Activated naive CD4-positive, alpha-beta T cell treated with anti-CD3 and anti-CD28 coated beads for 36 hours (primary cell): Measurements from ENCODE around the gene SLC9A9. TPM values are rescaled to one million over a fixed set of nuclear protein-coding genes. Genes with fewer than 3 reads are reported as not detected.

ENCODE experiments used
- CTCF ChIA-PET: fragments of 350-600 bp; sonication (Branson Sonifier 250); formaldehyde crosslinking; loops from one replicate; lab custom pipeline; 2021; ENCODE audit warnings: antibody characterized with exemption; lab: Charles Lee
- DNase-seq: peaks from one replicate; pipeline ENCODE4 v3.0.0-alpha.2; 2020
- H3K27ac Mint-ChIP-seq: one replicate; pipeline ENCODE4 v1.8.0; 2021; ENCODE audit warnings: mild to moderate bottlenecking, mixed read lengths
- H3K27me3 Mint-ChIP-seq: one replicate; pipeline ENCODE4 v1.8.0; 2021; ENCODE audit warnings: low read depth, mixed read lengths
- H3K36me3 Mint-ChIP-seq: one replicate; pipeline ENCODE4 v1.8.0; 2021; ENCODE audit warnings: low read depth, mixed read lengths
- H3K4me1 Mint-ChIP-seq: one replicate; pipeline ENCODE4 v1.8.0; 2021; ENCODE audit warnings: low read depth, mixed read lengths
- H3K4me3 Mint-ChIP-seq: one replicate; pipeline ENCODE4 v1.8.0; 2021; ENCODE audit warnings: mild to moderate bottlenecking, moderate library complexity, mixed read lengths
- H3K9me3 Mint-ChIP-seq: one replicate; pipeline ENCODE4 v1.8.0; 2021; ENCODE audit warnings: mixed read lengths
- intact Hi-C: fragments of 100-400 bp; cut with micrococcal nuclease; formaldehyde crosslinking; loops from one replicate; pipeline ENCODE4 v1.15.1; 2023
- total RNA-seq, 2 experiments: library from RNA; stranded (reverse); gene quantifications; one replicate each; pipeline ENCODE4 v1.2.3, GENCODE V29; 2021

Gene SLC9A9
- total RNA-seq, 2 experiments from 2014 or later, result 0.33 to 0.49 TPM

DNA sequence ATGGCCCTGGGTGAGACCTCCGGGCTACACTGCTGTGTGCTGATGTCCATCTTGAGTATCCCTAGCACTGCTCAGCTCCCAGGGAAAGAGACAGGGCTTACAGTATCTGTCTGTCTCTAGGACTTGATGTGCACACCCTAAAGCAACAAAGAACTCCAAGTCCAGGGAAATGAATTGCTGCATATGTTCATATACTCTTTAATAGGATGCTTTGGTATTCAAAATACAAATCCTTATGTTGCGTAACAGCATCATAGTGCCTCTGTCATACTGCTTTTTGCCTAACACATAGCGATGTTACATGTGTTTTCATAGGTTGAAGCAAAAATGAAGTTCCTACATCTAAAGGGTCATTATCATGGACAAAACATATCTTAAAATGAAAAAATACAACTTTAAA is 299.9 kb downstream of the SLC9A9 start:
- Mint-ChIP-seq H3K27ac (no peak overlapping the region), H3K36me3 (peaks cover 32% of the 10 kb centered on the region), H3K4me1 (no peaks in the 10 kb centered on the region), H3K9me3 (peaks cover 2% of the 10 kb centered on the region), H3K4me3 (no peak overlapping the region), H3K27me3 (no peaks in the 10 kb centered on the region)
- intact Hi-C loops, result no loop called here
- no peak for DNase-seq
- CTCF ChIA-PET, result no interaction called here

DNA sequence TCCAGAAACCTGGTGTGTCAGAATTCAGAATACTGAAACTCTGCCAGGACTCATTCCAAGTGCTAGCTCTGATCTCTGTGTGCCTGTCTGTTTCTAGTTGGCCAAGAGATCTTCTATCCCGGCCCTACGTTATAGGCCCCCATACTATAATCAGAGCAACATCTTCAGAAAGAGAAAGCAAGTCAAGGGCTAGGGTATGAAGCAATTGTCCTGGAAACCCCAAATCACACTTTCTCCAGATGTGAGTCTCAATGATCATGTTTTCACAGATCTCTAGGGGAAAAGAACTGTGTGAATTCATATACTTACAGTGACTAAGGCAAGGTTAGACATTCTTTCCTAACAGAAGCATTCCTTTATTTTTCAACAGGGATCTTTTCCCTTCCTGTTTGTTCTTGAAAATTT is 309.7 kb downstream of the SLC9A9 start:
- CTCF ChIA-PET, result no interaction called here
- peaks cover 21% of the 10 kb centered on the region for H3K4me1 Mint-ChIP-seq

DNA sequence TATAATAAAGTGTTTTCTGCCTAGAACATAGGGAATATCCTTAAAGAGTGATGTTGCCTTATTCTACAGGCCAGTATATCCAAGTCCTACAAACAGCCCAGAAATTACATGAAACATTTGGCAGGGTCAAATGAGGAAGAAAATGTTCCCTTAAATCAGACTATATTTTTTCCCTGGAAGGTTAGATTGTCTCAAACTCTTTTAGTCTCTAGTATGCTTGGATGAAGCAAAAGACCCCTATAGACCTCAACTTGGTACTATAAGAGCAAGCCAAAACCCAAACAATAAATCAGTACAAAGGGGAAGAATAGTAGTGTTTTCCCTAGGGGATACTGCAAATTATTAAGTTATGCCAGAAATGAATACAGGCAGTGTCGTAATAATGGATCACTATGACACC is 310.2 kb downstream of the SLC9A9 start:
- CTCF ChIA-PET, result no interaction called here
- intact Hi-C loops, result loop anchor here (5.0 kb wide), 4 partner anchors 261 to 416 kb away; partner anchors contain the start of gene SLC9A9
- no peak for DNase-seq
- H3K9me3 Mint-ChIP-seq, result no peaks in the 10 kb centered on the region
- no peak overlapping the region for H3K27ac Mint-ChIP-seq
- no peak overlapping the region for H3K4me3 Mint-ChIP-seq
- H3K4me1 Mint-ChIP-seq, result peaks cover 21% of the 10 kb centered on the region
- no peaks in the 10 kb centered on the region for H3K27me3 Mint-ChIP-seq
- no peaks in the 10 kb centered on the region for H3K36me3 Mint-ChIP-seq

More for the DNA sequence above, 309.7 kb downstream of the SLC9A9 start:
- H3K4me3 Mint-ChIP-seq, result no peak overlapping the region
- no peak overlapping the region for H3K27ac Mint-ChIP-seq
- no peaks in the 10 kb centered on the region for H3K9me3 Mint-ChIP-seq
- no peaks in the 10 kb centered on the region for H3K36me3 Mint-ChIP-seq
- no peak for DNase-seq
- H3K27me3 Mint-ChIP-seq, result no peaks in the 10 kb centered on the region
- intact Hi-C loops, result loop anchor here (5.0 kb wide), 4 partner anchors 261 to 416 kb away; partner anchors contain the start of gene SLC9A9

DNA sequence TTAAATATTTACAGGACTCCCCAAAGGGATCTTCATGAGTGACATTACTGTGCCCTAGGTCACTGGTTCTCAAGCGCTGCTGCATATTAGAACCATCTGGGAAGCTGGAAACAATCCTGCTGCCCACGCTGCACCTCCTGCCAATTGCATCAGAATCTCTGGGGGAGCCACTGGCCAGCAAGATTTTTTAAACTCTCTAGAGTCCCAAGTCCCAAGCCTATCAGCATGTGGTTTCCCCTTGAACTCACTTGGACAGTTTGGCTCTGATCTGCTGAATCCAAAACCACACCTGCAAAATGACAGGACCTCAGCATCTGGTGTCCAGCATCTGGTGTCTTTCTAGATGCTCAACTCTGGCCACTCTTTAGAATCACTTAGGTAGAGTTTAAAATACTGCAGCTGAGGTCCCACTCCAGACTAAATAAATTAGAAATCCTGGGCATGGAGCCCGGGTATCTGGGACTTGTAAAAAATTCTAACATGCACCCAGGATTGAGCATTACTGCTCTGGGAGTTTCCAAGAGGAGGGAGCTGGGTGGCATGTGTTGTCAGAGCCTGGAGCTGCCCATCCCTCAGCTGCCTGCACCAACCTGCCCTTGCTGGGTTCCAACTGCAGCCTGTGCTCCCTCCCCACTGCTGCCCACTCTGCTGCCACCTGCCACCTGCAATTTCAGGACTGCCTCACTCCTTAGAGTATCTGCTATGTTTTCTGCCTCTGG is 311.3 kb downstream of the SLC9A9 start:
- Mint-ChIP-seq H3K27me3 (no peaks in the 10 kb centered on the region), H3K4me1 (peaks cover 21% of the 10 kb centered on the region), H3K27ac (no peak overlapping the region), H3K9me3 (no peaks in the 10 kb centered on the region), H3K36me3 (no peaks in the 10 kb centered on the region), H3K4me3 (no peak overlapping the region)
- no peak for DNase-seq
- intact Hi-C loops, result loop anchor here (1.0 to 5.0 kb wide), 8 partner anchors 92 to 476 kb away; partner anchors contain the start of gene SLC9A9
- CTCF ChIA-PET, result no interaction called here

DNA sequence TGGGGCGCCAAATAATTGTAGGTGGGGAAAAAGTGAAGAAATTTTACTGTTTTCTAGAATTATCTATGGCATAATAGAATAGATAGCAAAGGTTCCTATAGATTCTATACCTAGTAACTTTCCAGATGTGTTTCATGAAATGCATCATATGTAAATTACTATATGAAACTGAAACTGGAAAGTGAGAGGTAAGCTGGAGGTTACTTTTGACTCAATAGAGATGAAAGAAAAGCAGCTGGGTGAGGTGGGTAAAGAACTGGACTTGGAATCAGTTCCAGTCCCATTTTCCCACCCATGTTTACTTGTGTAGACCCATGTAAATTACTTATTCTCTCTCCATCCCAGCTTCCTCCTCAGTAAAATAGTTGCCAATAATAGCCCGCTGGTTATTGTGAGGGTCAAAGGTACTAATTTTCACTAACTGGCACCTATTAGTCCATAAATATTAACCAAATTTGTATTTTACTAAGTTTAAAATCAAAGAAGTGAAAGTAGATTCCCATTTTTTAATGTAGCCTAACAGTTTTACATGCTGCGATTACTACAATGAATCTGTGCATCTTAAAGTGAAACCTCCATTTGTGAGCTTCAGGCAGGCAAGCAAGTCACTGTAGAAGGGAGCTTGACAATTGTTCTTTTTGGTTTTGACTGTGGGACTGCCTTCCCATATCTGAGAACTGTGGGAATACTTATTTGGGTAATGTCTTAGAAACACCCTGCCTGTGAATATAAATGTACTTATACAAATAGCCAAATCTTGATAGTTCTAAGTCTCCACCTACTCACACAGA is 312.1 kb downstream of the SLC9A9 start:
- H3K36me3 Mint-ChIP-seq, result no peaks in the 10 kb centered on the region
- H3K4me1 Mint-ChIP-seq, result peaks cover 21% of the 10 kb centered on the region
- H3K27me3 Mint-ChIP-seq, result no peaks in the 10 kb centered on the region
- no peaks in the 10 kb centered on the region for H3K9me3 Mint-ChIP-seq
- CTCF ChIA-PET, result no interaction called here
- DNase-seq, result no peak
- intact Hi-C loops, result loop anchor here (1.0 to 5.0 kb wide), 8 partner anchors 91 to 475 kb away; partner anchors contain the start of gene SLC9A9
- no peak overlapping the region for H3K4me3 Mint-ChIP-seq
- H3K27ac Mint-ChIP-seq, result no peak overlapping the region

DNA sequence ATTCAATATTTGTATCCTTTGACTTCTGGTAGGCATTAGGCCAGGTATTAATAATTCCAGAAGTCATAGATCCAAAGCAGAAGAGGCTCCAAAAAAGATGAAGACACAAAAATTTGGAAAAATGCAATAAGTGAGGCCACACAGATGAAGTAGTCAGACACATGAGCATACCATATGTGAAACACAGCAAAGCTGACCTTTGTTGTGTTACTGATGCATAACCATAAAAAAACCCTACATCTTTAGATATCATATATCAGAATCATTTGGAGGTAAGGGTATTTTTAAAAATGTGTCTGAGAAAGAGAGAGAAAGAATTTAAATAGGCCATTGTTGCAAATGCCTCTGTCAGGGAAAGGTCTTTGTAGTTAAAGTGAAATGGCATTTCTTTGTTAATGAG is 314.9 kb downstream of the SLC9A9 start:
- Mint-ChIP-seq H3K27me3 (no peaks in the 10 kb centered on the region), H3K4me1 (peaks cover 24% of the 10 kb centered on the region), H3K36me3 (peaks cover 2% of the 10 kb centered on the region), H3K4me3 (no peak overlapping the region), H3K9me3 (no peaks in the 10 kb centered on the region), H3K27ac (no peak overlapping the region)
- CTCF ChIA-PET, result no interaction called here
- DNase-seq, result no peak
- intact Hi-C loops, result no loop called here

DNA sequence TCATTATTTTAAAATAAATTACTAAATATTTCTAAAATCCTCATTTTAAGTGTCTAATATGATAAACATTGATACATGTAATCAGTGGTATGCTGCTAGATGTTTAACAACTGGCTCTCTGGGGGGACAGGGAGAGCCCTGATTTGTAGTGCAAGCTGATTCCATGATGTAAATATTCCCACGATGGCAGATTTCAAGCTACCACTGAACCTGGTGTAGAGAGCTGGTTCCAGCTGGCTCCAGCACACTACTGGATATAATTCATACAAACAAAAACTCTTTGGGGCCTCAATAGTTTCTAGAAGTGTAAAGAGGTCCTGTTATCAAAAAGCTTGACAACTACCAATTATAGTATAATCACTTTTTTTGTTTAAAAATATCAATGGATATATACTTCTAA is 316.2 kb downstream of the SLC9A9 start:
- Mint-ChIP-seq H3K9me3 (no peaks in the 10 kb centered on the region), H3K4me3 (no peak overlapping the region), H3K27me3 (no peaks in the 10 kb centered on the region), H3K36me3 (peaks cover 2% of the 10 kb centered on the region), H3K27ac (no peak overlapping the region), H3K4me1 (peaks cover 22% of the 10 kb centered on the region)
- no peak for DNase-seq
- intact Hi-C loops, result no loop called here
- CTCF ChIA-PET, result no interaction called here

DNA sequence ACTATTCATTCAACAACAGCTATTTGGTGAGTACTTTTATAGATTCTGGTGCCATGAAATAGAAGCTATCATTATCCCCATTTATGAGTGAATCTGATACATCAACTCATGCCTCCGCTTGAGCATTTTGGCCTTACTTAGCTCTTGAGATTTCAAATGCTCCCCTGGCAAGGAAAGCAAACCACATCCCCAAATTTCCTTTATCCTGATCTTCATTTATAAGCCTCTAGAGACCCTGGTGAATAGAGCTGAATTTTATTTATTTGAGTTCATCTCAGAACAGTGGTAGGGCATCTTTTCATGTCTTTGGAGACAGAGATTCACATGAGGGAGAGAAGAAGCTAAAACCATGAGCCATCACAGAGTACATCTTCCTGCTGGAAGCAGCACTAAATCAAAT is 317.2 kb downstream of the SLC9A9 start:
- no peaks in the 10 kb centered on the region for H3K27me3 Mint-ChIP-seq
- CTCF ChIA-PET, result interaction anchor here (0.6 kb wide), 1 partner anchor 121 kb away, joined by 3 read pairs; no protein-coding TSS in a partner anchor
- peaks cover 15% of the 10 kb centered on the region for H3K4me1 Mint-ChIP-seq
- intact Hi-C loops, result no loop called here
- H3K36me3 Mint-ChIP-seq, result peaks cover 2% of the 10 kb centered on the region
- no peak overlapping the region for H3K27ac Mint-ChIP-seq
- DNase-seq, result no peak
- no peak overlapping the region for H3K4me3 Mint-ChIP-seq
- no peaks in the 10 kb centered on the region for H3K9me3 Mint-ChIP-seq

DNA sequence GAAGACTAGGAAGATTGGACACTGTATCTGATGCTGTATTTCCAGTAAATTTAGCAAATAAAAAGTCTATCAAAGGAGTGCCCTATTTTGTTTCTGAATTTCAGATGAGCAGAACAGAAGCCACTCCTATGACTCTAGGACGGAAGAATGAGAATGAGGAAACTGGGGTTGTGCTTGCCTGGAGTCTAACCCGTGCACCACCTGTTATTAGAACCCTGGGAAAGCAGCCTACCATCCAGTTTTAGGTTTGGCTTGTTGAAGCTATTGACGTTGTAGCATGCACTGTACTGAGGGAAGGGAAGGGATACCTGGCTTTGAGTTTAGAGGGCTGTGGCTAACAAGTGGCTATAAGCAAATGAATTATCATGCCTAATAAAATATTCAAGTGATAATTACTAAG is 318.5 kb downstream of the SLC9A9 start:
- intact Hi-C loops, result no loop called here
- H3K9me3 Mint-ChIP-seq, result peaks cover 1% of the 10 kb centered on the region
- no peak overlapping the region for H3K27ac Mint-ChIP-seq
- no peak for DNase-seq
- H3K36me3 Mint-ChIP-seq, result peaks cover 2% of the 10 kb centered on the region
- CTCF ChIA-PET, result no interaction called here
- H3K4me1 Mint-ChIP-seq, result peaks cover 7% of the 10 kb centered on the region
- H3K4me3 Mint-ChIP-seq, result no peak overlapping the region
- H3K27me3 Mint-ChIP-seq, result no peaks in the 10 kb centered on the region

DNA sequence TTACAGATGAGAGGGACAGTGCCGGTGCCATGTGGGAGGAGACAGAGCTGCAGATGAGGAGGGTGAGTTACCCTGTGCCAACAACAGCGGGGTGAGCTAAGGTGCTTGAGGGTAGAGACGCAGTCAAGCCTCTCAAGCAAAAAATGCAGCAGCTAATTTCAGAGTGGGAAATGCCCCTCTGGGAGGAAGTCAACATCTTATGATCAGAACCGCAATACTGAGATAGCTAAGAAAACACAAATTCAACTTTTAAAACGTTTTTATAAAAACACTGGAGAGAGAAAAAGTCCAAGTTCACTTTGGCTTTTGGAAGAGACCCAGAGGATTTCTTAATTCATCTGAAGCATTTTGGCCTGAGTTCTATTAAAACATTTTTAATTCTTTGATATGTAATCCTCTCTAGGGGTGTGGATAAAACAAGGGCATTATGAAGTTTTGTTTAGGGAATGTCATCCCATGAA is 319.2 kb downstream of the SLC9A9 start:
- DNase-seq, result peak; percentile 16
- CTCF ChIA-PET, result no interaction called here
- H3K4me3 Mint-ChIP-seq, result no peak overlapping the region
- peaks cover 3% of the 10 kb centered on the region for H3K9me3 Mint-ChIP-seq
- H3K27ac Mint-ChIP-seq, result no peak overlapping the region
- intact Hi-C loops, result no loop called here
- H3K27me3 Mint-ChIP-seq, result no peaks in the 10 kb centered on the region
- H3K4me1 Mint-ChIP-seq, result peaks cover 7% of the 10 kb centered on the region
- peaks cover 2% of the 10 kb centered on the region for H3K36me3 Mint-ChIP-seq

DNA sequence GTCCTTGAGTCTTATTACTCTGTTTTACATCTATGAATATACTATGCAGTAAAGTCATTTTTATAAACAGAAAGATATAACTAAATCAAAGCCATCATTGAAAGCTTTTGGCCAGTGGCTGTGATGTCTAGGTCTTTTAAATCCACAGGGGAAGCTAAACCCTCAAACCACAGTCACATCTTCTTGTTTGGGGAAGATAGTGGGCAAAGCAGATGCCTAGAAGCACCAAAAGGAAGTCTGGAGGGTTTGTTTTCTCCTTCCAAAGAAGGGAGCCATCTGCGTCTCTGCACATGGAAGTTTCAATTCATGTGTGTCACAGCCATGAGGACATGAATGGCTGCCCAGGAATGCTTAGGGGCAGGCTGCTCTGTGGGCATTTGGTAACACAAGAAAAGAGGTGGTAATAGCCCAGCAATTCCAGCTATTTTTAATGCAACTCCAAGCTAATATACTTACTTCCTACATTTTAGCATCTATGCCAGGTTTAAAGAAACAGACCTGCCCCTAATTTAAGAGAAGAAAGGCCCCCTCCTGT is 322.2 kb downstream of the SLC9A9 start:
- Mint-ChIP-seq H3K4me1 (peaks cover 7% of the 10 kb centered on the region), H3K4me3 (no peak overlapping the region), H3K27me3 (no peaks in the 10 kb centered on the region), H3K36me3 (peaks cover 2% of the 10 kb centered on the region), H3K9me3 (peaks cover 3% of the 10 kb centered on the region), H3K27ac (no peak overlapping the region)
- intact Hi-C loops, result no loop called here
- CTCF ChIA-PET, result no interaction called here
- DNase-seq, result no peak

DNA sequence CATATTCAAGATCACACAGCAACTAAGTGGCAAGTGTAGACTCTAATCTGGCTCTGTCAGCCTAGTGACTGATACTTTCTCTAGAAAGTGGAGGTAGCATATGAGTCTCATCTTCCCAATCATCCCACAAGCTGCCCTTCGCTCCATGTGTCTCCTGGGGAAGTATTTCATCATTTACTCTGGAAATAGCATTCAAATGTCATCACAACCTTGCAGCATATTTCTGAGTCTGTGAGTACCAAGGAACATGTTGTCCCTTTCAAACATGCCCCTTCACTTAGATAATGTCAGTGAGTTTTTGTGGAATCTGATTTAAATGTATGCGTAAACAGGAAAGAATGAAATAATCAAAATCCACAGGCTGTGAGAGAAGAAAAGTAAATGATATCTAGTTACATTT is 322.9 kb downstream of the SLC9A9 start:
- no peaks in the 10 kb centered on the region for H3K27me3 Mint-ChIP-seq
- peaks cover 2% of the 10 kb centered on the region for H3K36me3 Mint-ChIP-seq
- intact Hi-C loops, result no loop called here
- CTCF ChIA-PET, result no interaction called here
- H3K4me1 Mint-ChIP-seq, result peaks cover 7% of the 10 kb centered on the region
- no peak for DNase-seq
- no peak overlapping the region for H3K27ac Mint-ChIP-seq
- H3K9me3 Mint-ChIP-seq, result peaks cover 3% of the 10 kb centered on the region
- H3K4me3 Mint-ChIP-seq, result no peak overlapping the region
